Measurements from ENCODE around the gene DACH1. TPM values are rescaled to one million over a fixed set of nuclear protein-coding genes. Genes with fewer than 3 reads are reported as not detected.

Gene DACH1
- total and polyA plus RNA-seq, 2 of the 8 experiments (the other 6 are each of a cell fraction or from before 2014, with no cell fraction given) = 0.12 to 0.67 TPM

GRCh38 chr13:71875823-71876222, 8.8 kb upstream of the DACH1 start:
- DNase-seq (ENCODE audit: low read depth in 1 of 2, low spot score in 2 of 2) (no peak), FAIRE-seq (no peak)
- Histone ChIP-seq H2BK20ac (ENCODE audit: low read length) (no peak overlapping the region), H3K18ac (ENCODE audit: extremely low read depth, low read length) (no peak overlapping the region), H3K14ac (ENCODE audit: insufficient read length) (no peak overlapping the region), H2AK5ac (ENCODE audit: low read depth, low read length) (no peak overlapping the region), H3K27ac (ENCODE audit: low read depth, low read length) (no peak overlapping the region), H2BK15ac (ENCODE audit: low read length) (no peak overlapping the region), H3K4me2 (ENCODE audit: insufficient read depth in 1 of 2, low read depth in 2 of 2, low read length in 2 of 2) (no peak overlapping the region), H3K9me3 (ENCODE audit: insufficient read depth in 2 of 2, low read depth in 1 of 2, low read length in 1 of 2) (no peaks in the 10 kb centered on the region), H4K5ac (ENCODE audit: insufficient read length, low read depth, low read length) (no peak overlapping the region), H3K36me3 (ENCODE audit: control insufficient read depth in 2 of 4, insufficient read depth in 4 of 4, low read length in 3 of 4) (no peaks in the 10 kb centered on the region), H3K4me3 (ENCODE audit: extremely low read depth in 1 of 4, insufficient read depth in 2 of 4, low read depth in 3 of 4, low read length in 4 of 4) (no peak overlapping the region), H4K8ac (ENCODE audit: extremely low read depth, insufficient read depth, low read length) (no peak overlapping the region), H3K27me3 (replicated peaks in 1 of 4; ENCODE audit: control insufficient read depth in 3 of 4, extremely low read depth in 1 of 4, insufficient read depth in 3 of 4, low read length in 3 of 4) (no peaks in the 10 kb centered on the region), H2BK120ac (replicated peaks; ENCODE audit: low read depth, low read length) (no peak overlapping the region), H3K79me1 (ENCODE audit: low read depth, low read length) (no peaks in the 10 kb centered on the region), H4K20me1 (replicated peaks in 1 of 2; ENCODE audit: control insufficient read depth in 1 of 2, insufficient read depth in 2 of 2, low read length in 2 of 2) (no peaks in the 10 kb centered on the region), H2AFZ (ENCODE audit: low read length) (no peak overlapping the region), H4K91ac (replicated peaks; ENCODE audit: insufficient read length, low read length) (no peak overlapping the region), H3K79me2 (ENCODE audit: control insufficient read depth in 1 of 2, insufficient read depth in 2 of 2, low read length in 2 of 2) (no peaks in the 10 kb centered on the region), H2BK5ac (ENCODE audit: low read depth, low read length) (no peak overlapping the region), H3K23me2 (ENCODE audit: low read depth, low read length) (no peaks in the 10 kb centered on the region), H3K23ac (ENCODE audit: insufficient read length) (no peak overlapping the region), H3K4me1 (replicated peaks in 1 of 4; ENCODE audit: control insufficient read depth in 3 of 4, insufficient read depth in 4 of 4, low read length in 3 of 4) (peaks cover 2 to 11% (median 7%) of the 10 kb centered on the region in 4 experiments; a peak in 5 of 7 replicates), H2BK12ac (ENCODE audit: low read depth, low read length) (no peak overlapping the region; the same call in 1 of the 2 replicates), H3K9ac (replicated peaks in 1 of 4; ENCODE audit: extremely low read depth in 1 of 4, low read depth in 3 of 4, low read length in 3 of 4) (no peak overlapping the region), H3K4ac (replicated peaks; ENCODE audit: insufficient read length, low read depth, low read length) (no peak overlapping the region), H3K56ac (replicated peaks; ENCODE audit: insufficient read length, low read depth, low read length) (no peak overlapping the region)
- 90% methylated on average over 5 of the region's 5 CpGs; no CpG with 5 or more reads in 1 of the 2 experiments for WGBS, 2 experiments (ENCODE audit: extremely low coverage in 1 of 2, insufficient coverage in 1 of 2, insufficient read length in 1 of 2, insufficient replicate concordance in 2 of 2, low coverage in 1 of 2, low lambda C conversion rate in 2 of 2, missing lambda C conversion rate in 1 of 2)
- CTCF ChIA-PET (ENCODE audit: partially characterized antibody) = interaction anchor here (1.5 kb wide), 1 partner anchor 11 kb away, joined by 5 read pairs; no protein-coding TSS in a partner anchor
- no peak for TF ChIP-seq TCF12 (IDR thresholded peaks at IDR 0.05; ENCODE audit: low read depth, low read length)
- no peak for TF ChIP-seq JUND (IDR thresholded peaks at IDR 0.05; ENCODE audit: low read length)
- TF ChIP-seq GTF2F1 (IDR thresholded peaks at IDR 0.05; ENCODE audit: borderline replicate concordance, low read depth, low read length) = no peak
- no peak for TF ChIP-seq TEAD4 (IDR thresholded peaks at IDR 0.05; ENCODE audit: low read depth, low read length)
- TF ChIP-seq SP1 (IDR thresholded peaks at IDR 0.05; ENCODE audit: low read depth, low read length) = no peak
- no peak for TF ChIP-seq ZNF274 (IDR thresholded peaks at IDR 0.05; ENCODE audit: borderline replicate concordance, extremely low read depth, low read length)
- TF ChIP-seq TAF1 (IDR thresholded peaks at IDR 0.05; ENCODE audit: low read depth, low read length) = no peak
- TF ChIP-seq USF2 (IDR thresholded peaks at IDR 0.05; ENCODE audit: low read length) = no peak
- no peak for TF ChIP-seq POLR2AphosphoS5 (IDR thresholded peaks at IDR 0.05; ENCODE audit: low read depth, low read length)
- TF ChIP-seq HDAC2 (IDR thresholded peaks at IDR 0.05; ENCODE audit: borderline replicate concordance in 1 of 2, low read depth in 2 of 2, low read length in 2 of 2) = no peak
- no peak for TF ChIP-seq BCL11A (IDR thresholded peaks at IDR 0.05; ENCODE audit: low read depth in 2 of 2, low read length in 2 of 2)
- TF ChIP-seq RBBP5 (IDR thresholded peaks at IDR 0.05; ENCODE audit: borderline replicate concordance, low read depth, low read length) = no peak
- no peak for TF ChIP-seq SAP30 (IDR thresholded peaks at IDR 0.05; ENCODE audit: insufficient read depth, insufficient replicate concordance, low read length)
- POLR2A ChIA-PET (ENCODE audit: partially characterized antibody) = interaction anchor here (2.5 kb wide), 1 partner anchor 10 kb away, joined by 5 read pairs; no protein-coding TSS in a partner anchor

All from H1 (cell line).